Stimulated activated CD8-positive, alpha-beta memory T cell treated with anti-CD3 and anti-CD28 coated beads, Interleukin-4, amount 100 ng/mL, for 4 hours (primary cell): ENCODE measurements around the gene MBD4.

ENCODE experiments used
- DNase-seq, 2 donors: peaks; one replicate each; pipeline ENCODE4 v3.0.0-alpha.2; 2020; ENCODE audit warnings: low read depth in 2 of 2, low spot score in 1 of 2

MBD4 gene

DNA sequence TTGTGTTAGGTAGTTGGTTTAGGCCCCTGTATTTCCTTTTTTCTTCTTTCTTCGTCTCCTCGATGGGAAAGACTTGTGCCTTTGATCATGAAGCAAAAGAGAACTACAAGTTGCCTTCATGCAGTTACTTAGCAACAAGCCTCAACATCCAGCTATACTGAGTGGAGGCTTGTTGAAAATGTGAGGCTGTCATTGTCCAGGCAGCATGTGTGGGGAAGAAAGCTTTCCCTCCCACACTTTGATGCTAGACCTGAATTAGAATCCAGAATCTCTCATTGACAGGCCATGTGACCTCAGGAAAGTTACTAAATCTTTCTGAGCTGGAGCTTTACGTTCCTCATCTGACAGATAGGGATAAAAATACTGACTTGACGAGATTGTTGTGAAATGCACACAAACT, 24.0 kb upstream of the MBD4 start:
- no peak for DNase-seq

DNA sequence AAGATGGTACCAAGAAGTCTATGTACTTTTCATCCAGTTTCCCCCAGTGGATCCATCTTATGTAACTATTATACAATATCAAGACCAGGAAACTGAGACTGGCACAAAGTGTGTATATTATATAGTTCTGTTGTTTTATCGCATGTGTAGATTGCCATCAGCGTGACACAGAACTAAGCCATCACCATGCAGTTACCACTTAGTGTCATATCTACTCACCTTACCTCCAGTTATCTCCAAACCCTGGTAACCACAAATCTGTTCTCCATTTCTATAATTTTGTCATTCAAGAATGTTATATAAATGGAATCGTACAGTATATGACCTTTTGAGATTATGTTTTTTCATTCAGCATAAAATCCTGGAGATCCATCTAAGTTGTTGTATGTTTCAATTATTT, 23.3 kb upstream of the MBD4 start:
- no peak for DNase-seq

DNA sequence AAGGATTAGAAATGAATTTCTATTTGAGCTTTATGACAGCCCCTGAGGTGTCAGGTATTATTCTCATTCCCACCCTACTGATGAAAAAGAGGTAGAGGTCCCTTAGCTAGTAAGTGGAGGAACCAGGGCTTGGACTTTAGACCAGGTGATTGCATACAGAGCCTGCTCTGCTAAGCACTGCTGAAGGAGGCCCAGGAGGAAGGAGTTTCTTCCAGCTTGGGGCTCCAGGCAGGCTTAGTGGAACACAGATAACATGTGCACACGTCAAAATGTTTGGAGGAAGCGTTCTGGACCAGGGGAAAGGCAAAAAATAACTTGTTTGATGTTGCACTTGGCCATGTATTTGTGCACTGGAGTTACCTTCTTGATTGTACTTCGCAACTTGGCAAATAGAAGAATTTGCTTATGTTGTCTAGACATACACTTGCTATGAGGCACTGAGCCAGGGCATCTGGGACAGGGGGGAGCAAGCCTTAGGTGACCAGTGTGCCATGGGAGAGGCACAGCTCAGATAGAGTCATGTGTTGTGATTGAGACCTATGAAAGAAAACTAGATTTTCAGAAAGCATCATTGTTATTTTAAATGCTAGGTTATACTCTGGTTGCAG, 22.7 kb upstream of the MBD4 start:
- DNase-seq = no peak

DNA sequence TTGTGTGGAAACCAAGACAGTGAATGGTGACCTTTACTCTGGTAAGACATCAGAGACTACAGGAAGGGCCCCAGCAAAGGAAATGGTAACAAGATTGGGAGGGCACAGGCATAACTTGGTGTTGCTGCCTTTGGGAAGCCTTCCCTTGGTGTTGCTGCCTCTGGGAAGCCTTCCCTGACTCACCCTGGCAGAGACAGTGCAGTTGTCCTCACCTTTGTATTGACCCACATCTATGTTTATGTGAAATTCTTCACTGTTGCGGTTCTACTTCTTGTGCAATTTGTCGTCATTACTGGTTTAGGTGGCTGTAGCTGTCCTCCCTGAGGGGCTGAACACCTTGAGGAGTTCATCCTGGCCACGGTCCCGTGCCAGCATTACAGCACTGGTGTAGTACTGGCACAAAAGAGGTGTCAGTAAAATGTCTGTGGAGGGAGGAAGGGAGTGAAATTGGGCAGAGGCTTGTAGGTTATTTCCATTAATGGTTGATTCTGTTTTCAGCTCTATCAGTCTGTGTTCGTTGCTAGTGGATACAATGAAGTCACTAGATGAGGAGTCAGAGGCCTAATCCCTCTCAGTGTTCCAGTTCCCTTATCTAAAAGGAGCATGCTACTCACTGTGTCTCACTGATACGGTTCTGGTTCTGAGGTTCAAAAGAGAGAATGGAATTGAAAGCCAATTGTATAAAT, 21.9 kb upstream of the MBD4 start:
- DNase-seq = no peak

DNA sequence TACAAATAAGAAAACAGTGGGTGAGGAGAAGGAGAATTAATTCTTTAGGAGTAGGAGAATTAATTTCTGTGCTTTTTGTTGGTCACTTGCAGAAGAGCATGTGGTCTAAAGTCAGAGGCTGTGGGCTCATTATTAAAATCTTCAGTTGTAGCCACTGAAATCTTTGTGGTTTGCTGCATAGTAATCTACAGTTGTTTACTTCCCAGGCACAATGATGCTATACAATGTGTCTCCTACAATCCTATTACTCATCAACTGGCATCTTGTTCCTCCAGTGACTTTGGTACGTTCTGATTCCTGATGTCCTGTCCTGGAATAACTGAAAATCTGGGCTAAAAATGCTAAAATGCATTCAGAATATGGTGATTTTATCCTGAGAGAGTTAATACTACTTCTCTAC, 21.3 kb upstream of the MBD4 start:
- no peak for DNase-seq

DNA sequence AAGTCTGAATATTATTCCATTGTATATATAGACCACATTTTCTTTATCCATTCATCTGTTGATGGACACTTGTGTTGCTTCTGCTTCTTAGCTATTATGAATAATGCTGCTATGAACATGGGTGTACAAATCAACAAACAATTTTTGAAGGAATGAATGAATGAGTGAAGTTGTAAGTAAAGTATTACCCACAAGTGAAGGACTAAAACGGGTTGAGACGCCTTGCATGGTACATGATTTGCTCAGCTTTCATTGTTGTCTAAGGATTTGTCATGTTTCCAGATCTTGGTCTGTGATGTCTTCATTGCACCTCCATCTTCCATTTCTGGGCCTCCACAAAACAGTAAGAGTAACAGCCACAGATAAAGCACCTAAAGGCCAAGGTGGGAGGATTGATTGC, 20.8 kb upstream of the MBD4 start:
- no peak for DNase-seq

DNA sequence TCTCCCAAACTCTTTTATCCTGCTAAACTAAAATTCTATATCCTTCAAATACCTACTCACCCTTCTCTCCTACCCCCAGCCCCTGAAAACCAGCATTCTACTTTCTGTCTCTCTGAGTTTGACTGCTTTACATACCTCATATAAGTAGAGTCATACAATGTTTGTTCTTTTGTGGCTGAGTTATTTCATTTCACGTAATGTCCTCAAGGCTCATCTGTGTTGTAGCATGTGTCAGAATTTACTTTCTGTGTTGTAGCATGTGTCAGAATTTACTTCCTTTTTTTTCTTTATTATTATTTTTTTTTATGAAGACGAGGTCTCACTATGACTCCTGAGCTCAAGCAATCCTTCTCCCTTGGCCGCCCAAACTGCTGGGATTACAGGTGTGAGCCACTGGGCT, 20.4 kb upstream of the MBD4 start:
- no peak for DNase-seq

DNA sequence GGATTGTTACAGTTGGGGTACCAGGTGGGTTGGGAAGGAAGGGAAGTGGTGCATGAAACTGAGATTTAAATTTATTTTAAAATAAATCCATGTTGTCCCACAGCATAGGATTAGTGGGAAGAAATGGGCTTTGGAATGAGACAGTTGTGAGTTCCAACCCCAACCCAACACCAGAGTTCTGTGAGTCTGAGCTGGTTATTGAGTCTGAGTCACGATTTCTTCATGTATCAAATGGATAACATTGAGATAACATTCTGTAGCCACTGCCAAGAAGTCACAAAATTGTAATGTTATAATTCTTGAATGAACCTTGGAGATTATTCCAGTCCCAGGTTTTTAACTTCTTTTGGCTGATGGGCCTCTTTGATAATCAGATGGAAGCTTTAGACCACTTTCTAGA, 14.0 kb upstream of the MBD4 start:
- no peak for DNase-seq

DNA sequence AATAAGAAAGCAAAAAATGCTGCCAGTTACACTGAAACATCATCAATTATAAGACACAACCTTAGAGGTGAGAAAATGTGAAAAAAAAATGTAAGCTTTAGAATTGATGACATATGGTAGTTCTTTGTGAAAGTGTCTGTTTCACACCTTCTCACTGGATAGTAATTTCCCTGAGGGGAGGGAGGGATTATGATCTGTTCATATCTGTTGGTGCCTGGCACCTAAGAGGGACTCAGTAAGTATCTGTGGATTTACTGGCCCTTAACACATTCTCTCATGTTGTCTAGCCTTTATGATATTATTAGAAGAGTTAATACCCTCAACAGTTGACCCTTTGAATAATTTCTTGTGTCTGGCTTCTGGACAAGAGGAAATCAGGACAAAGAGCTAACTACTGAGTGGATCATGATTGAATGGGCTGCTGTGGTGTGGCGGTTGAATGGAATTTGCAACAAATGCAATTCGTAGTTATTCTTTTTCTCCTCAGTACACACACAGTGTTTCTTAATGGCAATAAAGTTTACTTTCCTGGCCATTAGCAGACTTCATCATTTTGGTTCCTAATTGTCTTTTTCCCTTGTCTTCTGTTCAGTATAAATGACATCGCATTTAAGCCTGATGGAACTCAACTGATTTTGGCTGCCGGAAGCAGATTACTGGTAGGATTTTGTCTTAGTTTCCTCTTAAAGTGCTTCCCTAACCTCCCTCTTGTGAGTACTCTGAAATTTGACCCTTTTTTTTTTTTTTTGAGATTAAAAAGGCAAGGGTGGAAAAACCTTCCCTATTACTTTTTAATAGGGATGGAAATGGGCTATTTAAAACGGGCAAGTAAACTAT, 9.7 kb upstream of the MBD4 start:
- DNase-seq = no peak

DNA sequence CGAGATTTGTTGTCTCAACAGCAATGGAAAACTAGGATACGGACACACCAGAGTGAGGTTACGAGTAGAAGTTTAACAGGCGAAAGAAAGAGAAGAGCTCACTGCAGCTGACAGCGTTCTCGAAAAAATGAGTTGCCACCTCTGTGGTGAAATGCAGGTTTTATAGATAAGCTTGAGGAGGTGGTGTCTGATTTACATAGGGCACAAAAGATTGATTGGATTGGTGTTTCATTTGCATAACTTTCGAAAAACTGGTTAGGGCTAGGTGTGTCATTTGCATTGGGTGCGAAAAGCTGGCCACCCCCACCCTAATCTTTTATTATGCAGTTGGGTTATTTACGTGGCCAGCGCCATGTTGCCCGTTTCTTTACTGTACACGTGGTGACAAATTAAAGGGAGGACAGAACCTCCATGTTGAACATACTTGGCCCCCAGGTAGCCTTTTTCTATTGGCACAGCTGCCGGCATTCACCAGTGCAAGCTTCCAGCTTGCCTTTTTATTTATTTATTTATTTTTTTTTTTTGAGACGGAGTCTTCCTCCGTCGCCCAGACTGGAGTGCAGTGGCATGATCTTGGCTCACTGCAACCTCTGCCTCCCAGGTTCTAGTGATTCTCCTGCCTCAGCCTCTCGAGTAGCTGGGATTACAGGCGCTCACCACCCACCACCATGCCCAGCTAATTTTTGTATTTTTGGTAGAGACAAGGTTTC, 8.6 kb upstream of the MBD4 start:
- DNase-seq = no peak

DNA sequence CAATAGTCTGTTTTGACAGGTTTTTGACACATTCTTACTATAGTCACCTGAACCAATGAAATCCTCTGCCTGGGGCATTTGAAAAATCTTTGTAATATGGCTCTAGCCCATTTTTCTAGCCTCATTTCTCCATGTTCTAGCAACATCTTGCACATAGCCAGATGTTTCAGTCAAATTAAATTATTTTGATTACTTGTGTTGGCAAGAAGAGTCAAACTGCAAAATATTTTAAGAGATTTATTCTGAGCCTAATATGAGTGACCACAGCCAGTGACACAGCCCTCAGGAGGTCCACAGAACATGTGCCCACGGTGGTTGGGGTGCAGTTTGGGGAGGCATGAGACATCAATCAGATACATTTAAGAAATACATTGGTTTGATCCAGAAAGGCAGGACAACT, 7.2 kb upstream of the MBD4 start:
- DNase-seq = no peak

DNA sequence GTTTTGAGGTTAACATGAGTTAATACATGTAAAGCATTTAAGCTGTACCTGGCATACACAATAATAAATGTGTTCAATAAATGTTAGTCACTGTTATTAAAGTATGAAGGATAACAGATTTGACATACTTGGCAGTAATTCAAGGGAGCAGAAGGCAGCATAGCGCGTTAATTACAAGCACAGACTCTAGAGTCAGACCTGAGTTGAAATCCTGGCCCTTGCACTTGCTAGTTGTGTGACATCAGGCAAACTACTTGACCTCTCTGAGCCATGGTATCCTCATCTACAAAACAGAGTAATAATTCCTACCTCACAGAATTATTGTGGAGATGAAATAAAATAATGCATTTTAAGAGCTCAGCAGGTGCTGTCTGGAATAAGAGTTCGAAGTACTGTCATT, 5.7 kb upstream of the MBD4 start:
- no peak for DNase-seq

DNA sequence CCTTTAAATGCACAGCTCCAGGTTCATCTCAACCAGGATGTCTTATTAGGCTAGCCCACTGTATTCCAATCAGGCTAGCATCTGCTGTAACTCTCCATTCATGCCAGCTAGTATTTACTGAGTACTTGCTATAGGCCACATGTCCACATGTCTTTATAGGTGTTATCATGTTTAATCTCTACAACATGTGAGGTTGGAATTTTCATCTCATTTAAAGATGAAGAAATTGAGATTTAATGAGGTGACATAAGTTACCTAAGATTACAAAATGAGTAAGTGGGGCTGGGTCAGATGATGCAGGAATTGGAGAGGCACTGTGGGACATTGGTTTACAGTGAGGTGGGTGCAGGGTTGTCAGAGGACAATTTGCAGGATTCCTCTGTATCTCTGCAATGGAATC, 3.2 kb upstream of the MBD4 start:
- no peak for DNase-seq

DNA sequence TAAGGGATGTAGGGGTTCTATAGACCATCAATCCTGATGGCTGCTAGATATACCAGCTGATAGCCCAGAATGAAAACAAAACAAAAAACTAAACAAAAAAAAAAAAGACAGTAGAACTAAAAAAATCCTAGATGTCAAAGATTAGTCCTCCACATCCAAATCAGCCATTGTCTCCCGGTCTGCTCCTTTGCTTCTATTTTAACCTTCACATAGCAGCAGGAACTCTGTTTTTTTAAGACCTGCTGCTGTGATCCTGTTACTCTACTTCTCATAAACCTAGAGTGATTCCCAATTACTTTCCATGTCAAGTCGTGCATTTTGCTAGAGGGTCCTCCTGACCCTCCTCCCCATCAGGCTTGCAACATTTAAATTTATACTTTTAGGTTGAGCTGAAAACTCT, 2.7 kb upstream of the MBD4 start:
- no peak for DNase-seq

DNA sequence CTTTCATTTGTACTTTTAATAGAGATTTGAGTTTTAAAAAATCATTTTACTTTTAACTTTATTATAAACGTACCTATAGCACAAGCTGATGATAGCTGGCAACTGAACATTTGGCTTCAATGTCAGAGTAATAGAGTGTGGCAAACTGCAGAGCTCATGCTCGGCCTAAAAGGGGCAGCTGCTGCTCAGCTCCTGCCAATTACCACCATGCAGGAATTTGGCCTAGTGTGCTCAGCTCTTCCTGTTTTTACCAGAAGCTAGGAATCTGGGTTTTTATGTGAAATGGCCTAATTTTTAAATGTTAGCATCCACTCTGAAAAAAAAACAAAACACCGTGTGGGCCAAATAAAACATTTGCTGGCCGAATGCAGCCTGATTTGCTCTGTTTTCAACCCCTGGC, 2.0 kb upstream of the MBD4 start:
- no peak for DNase-seq

DNA sequence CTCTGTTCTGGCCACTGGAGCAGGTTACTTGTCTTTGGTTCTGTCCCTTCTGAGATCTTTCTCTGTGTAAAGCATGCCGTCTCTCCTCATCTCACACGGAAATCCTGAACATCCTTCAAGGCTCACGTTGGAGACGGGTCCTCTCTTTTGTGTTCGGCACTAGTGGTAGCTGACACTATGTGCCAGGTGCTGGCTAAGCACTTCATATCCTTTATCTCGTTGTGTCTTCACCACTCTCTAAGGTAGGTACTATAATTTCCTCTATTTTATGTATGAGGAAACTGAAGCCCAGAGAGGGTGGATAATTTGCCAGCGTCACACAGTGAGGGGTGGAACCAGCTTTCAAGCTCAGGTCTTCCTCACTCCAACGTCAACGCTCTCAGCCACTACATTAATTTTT, 1.5 kb upstream of the MBD4 start:
- DNase-seq = no peak

DNA sequence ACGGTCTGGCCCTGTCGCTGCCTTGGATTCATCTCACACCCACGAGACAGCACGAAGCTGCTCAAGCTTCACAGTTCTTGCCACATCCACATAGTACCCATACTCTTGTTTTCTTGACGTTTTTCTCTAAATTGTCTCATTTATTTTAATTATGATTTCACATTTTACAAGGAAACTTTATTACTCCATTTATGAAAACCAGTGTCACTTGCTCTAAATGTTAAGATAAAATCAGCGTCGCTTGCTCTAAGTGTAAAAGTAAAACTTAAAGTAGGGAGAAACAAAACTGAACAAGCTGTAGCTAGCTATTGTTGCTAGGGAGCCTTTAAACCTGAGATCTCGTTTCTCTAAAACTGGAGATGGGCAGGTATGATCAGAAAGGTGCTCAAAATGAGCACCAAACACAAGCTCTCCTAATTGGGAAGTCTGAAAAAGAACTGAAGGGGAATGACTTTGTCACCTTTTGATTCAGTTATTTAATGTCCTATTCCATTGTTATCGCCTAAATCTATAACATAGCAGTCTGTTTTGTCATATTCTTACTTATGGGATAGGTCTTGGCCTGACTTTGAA, 956 bp upstream of the MBD4 start:
- DNase-seq = no peak

DNA sequence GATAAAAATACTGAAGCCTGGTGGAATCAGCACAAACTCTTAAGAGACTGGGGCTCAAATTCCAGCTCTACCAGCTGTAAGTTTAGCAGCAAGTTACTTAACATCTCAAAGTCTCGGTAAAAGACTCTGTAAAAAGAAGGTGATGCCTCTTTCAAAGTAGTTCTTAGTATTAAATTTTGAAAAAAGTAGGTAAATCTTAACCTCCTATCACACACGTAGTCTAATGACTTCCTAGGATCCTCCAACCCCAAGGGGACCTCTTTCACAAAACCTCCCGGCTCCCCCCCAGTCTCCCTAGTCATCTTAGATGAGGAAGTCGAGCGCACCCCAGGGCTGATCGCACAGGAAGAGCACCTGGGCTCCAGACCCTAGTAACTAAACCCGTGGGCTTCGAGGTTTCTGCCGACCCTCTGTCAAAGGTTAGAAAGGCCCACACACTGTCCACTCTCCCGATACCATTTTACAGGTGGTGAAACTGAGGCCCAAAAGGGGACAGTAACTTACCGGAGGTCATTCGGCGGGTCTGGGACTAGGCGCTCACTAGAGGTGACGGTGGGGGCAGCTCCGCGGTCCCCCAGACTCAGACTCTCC, 427 bp downstream of the MBD4 start:
- peak in 1 of 2 donors; percentile 21 for DNase-seq

DNA sequence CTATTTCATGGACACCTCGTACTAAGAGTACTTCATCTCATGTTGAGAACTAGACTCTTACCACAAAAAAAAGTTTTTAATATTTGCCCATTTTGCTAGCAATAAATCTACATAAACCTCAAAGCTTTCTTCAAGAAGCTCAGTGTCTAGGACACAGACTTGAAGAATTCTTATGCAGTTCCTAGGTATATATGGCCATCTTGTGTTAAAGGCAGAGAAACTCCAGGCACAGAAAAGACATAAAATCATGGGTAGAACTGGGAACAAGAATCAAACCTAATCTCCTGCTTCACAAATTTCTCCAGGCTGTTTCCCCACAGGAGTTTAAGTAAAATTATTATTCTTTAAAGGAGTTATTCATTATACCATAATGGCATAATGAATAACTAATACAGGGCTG, 4.4 kb downstream of the MBD4 start:
- DNase-seq = no peak

DNA sequence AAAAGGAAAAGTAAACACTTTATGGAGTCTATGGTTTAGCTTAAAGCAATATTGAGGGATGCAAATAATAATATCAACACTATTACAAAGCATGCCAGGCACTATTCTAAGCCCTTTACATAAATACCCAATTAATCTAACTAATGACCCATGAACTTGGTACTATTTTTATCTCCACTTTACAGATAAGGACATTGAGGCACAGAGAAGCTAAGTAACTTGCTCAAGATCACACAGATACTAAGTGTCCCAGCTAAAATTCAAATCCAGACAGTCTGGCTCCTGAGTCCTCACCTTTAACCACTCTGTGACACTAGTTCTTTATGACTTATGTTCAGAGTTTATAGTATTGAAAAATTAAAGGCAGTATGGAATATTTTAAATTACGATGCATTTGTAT, 5.6 kb downstream of the MBD4 start:
- DNase-seq = no peak

DNA sequence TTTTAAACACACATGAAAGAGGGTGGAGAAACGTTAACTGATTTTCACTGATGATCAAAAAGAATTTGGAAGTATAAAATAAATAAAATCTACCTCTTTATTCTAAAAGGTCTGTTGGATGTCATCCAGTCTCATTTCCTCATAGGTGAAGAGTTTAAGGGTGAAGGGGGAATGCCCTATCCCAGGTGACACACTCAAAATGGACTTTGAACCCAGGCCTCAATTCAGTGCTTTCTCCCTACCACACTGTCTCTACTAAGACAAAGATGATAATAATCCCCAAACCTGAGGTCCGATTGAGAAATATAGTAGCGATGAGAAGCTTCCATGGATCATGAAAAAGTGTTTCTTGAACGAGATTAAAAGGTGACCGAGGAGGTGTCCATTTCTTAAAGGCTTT, 6.2 kb downstream of the MBD4 start:
- DNase-seq = no peak
